IPS-20b (cell line): Measurements from ENCODE around the gene DGKZ.

Experiments used
- H3K27ac ChIP-seq: one replicate; pipeline ENCODE4 v1.5.1; 2013; ENCODE audit warnings: low read length
- H3K27me3 ChIP-seq: 2 replicates; pipeline ENCODE4 v1.6.1; 2013; ENCODE audit warnings: mild to moderate bottlenecking, low read length, inconsistent platforms; ENCODE audit not compliant: insufficient read depth
- H3K36me3 ChIP-seq: 2 replicates; pipeline ENCODE4 v1.6.1; 2013; ENCODE audit warnings: low read depth, mild to moderate bottlenecking, inconsistent platforms, low read length, moderate library complexity; ENCODE audit not compliant: insufficient read depth
- H3K4me1 ChIP-seq: 2 replicates; pipeline ENCODE4 v1.6.1; 2013; ENCODE audit warnings: mild to moderate bottlenecking, control low read depth, inconsistent platforms, low read length, moderate library complexity; ENCODE audit not compliant: insufficient read depth
- H3K4me3 ChIP-seq: 2 replicates; pipeline ENCODE4 v1.5.1; 2013; ENCODE audit warnings: mild to moderate bottlenecking, low read length, inconsistent platforms
- H3K9ac ChIP-seq: 2 replicates; pipeline ENCODE4 v1.6.1; 2013; ENCODE audit warnings: low read depth, mild to moderate bottlenecking, inconsistent platforms, low read length, moderate library complexity
- H3K9me3 ChIP-seq: 2 replicates; pipeline ENCODE4 v1.6.1; 2013; ENCODE audit warnings: mild to moderate bottlenecking, low read depth, low read length, inconsistent platforms; ENCODE audit not compliant: insufficient read depth

DGKZ gene

GRCh38 chr11:46420513-46420912, 73.2 kb downstream of the DGKZ start:
- Histone ChIP-seq H3K9ac (no peak overlapping the region), H3K27me3 (no peaks in the 10 kb centered on the region), H3K36me3 (peaks cover 30% of the 10 kb centered on the region), H3K9me3 (no peaks in the 10 kb centered on the region), H3K4me1 (peaks cover 2% of the 10 kb centered on the region; the same call in 1 of the 2 replicates), H3K4me3 (no peak overlapping the region), H3K27ac (no peak overlapping the region)

DNA sequence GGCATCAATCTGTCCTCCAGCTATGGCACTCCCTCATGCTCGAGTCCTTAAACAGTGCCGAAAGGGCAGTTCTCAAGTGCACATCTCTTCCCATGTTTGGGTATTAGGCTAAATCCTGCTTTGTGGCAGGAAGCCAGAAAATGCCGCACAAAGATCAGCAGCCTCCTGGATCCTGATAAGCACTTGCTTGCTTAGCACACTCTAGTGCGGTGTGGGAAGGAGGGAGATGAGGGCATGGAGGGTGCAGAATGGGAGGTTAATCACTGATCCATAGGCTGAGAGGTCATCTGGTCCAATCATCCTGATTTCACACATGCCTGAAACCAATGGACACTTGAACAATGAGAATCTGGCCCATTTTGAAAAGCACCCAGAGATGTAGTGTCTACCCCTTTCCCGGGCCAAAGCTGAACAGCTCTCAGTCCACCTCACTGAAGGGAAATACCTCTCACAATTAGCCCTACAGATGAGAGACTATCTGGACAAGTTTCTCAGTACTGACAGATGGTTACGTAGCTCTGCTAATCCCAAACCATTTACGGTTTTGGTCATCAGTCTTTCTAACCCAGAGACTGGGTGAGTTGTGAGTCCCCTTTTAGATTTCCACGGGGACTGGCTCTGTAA, 74.1 kb downstream of the DGKZ start:
- Histone ChIP-seq H3K27ac (no peak overlapping the region), H3K4me1 (peaks cover 2% of the 10 kb centered on the region; the same call in 1 of the 2 replicates), H3K9ac (no peak overlapping the region), H3K4me3 (no peak overlapping the region), H3K27me3 (no peaks in the 10 kb centered on the region), H3K9me3 (no peaks in the 10 kb centered on the region), H3K36me3 (peaks cover 21% of the 10 kb centered on the region)

GRCh38 chr11:46422588-46422987, 75.3 kb downstream of the DGKZ start:
- H3K36me3 ChIP-seq: peaks cover 16% of the 10 kb centered on the region; the same call in 1 of the 2 replicates
- no peak overlapping the region for H3K4me3 ChIP-seq

GRCh38 chr11:46426233-46426991, 79.1 kb downstream of the DGKZ start:
- H3K4me1 ChIP-seq: no peaks in the 10 kb centered on the region
- H3K27ac ChIP-seq: no peak overlapping the region
- H3K4me3 ChIP-seq: no peak overlapping the region
- no peaks in the 10 kb centered on the region for H3K9me3 ChIP-seq
- H3K9ac ChIP-seq: no peak overlapping the region
- peaks cover 23% of the 10 kb centered on the region for H3K36me3 ChIP-seq
- no peaks in the 10 kb centered on the region for H3K27me3 ChIP-seq

More at GRCh38 chr11:46422588-46422987, 75.3 kb downstream of the DGKZ start:
- Histone ChIP-seq H3K27ac (no peak overlapping the region), H3K9me3 (no peaks in the 10 kb centered on the region), H3K9ac (no peak overlapping the region), H3K27me3 (no peaks in the 10 kb centered on the region), H3K4me1 (peaks cover 2% of the 10 kb centered on the region; the same call in 1 of the 2 replicates)

- Histone ChIP-seq H3K4me3 (no peak overlapping the region), H3K4me1 (no peaks in the 10 kb centered on the region), H3K36me3 (peaks cover 23% of the 10 kb centered on the region), H3K27me3 (no peaks in the 10 kb centered on the region), H3K9ac (no peak overlapping the region), H3K9me3 (no peaks in the 10 kb centered on the region), H3K27ac (no peak overlapping the region)
These were observed 80.1 kb downstream of the DGKZ start for GRCh38 chr11:46427364-46427763.

- H3K9ac ChIP-seq: no peak overlapping the region
- H3K9me3 ChIP-seq: no peaks in the 10 kb centered on the region
- peaks cover 38% of the 10 kb centered on the region for H3K36me3 ChIP-seq
- no peaks in the 10 kb centered on the region for H3K4me1 ChIP-seq
- H3K4me3 ChIP-seq: no peak overlapping the region
- no peak overlapping the region for H3K27ac ChIP-seq
- no peaks in the 10 kb centered on the region for H3K27me3 ChIP-seq
These were observed 82.5 kb downstream of the DGKZ start for GRCh38 chr11:46429717-46430116.
